Measurements from ENCODE around the gene FAM222A. TPM values are rescaled to one million over a fixed set of nuclear protein-coding genes. Genes with fewer than 3 reads are reported as not detected.

FAM222A gene
- total RNA-seq, 2 experiments from 2014 or later: 0.39 to 0.53 TPM

DNA sequence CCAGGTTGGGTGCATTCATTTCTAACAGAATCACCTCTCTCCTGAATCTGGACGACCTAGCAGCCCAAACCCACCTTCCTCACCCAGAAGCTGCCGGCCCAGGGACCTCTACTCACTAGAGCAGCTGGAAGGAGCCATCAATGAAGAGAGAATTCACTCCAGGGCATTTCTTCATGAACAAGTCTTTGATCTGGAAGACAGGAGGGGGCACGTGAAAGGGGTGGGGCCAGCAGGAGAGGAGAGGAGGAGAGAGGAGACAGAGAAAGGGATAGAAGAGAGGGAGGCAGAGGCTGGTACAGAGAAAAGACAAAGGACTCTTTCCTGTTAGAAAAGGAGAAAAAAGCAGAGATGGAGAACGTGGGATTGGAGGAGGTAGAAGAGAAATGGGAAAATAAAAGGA, 79.8 kb downstream of the FAM222A start:
- Mint-ChIP-seq H3K27me3 (peaks cover 4% of the 10 kb centered on the region), H3K36me3 (ENCODE audit: low read depth) (no peaks in the 10 kb centered on the region), H3K9me3 (ENCODE audit: low read depth) (no peaks in the 10 kb centered on the region), H3K27ac (no peak overlapping the region), H3K4me1 (no peaks in the 10 kb centered on the region), H3K4me3 (no peak overlapping the region)
- ChIA-PET POLR2A (no interaction called here), CTCF (no interaction called here)
- intact Hi-C loops (cut with DNase I, micrococcal nuclease): no loop called here
- ATAC-seq (no peak), DNase-seq (no peak)

DNA sequence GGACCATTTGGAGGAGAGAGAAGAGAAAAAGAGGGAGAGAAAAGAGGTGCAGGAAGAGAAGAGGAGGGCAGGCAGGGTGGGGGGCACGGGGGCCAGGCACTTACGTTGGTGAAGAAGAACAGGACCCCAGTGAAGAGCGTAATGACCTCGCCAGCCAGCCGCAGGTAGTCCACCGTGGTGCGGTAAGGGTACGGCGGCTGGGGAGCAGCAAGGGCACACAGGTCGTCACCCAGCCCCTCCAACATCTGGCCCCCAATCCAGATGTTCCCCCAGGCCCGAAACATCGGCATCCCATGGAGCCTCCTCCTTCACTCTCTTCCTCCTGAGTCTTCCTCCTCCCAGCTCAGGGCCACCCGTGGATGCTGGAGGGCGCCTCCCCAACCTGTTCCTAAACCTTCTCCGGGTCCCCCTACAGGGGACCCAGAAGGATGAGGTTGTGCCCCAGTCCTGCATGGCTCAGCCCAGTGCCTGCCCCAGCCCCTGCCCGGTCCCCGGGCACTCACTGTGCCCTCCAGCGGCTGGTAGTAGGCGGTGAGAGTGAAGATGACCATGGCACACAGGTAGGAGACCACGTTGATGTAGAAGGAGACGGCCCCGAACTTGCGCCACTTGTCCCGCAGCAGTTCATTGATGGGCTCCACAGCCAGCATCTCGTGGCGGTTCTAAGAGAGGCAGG, 80.3 kb downstream of the FAM222A start:
- no peak for DNase-seq
- H3K27me3 Mint-ChIP-seq: peaks cover 4% of the 10 kb centered on the region
- no peak overlapping the region for H3K4me3 Mint-ChIP-seq
- CTCF ChIA-PET: no interaction called here
- H3K27ac Mint-ChIP-seq: no peak overlapping the region
- H3K4me1 Mint-ChIP-seq: no peaks in the 10 kb centered on the region
- no peaks in the 10 kb centered on the region for H3K36me3 Mint-ChIP-seq (ENCODE audit: low read depth)
- intact Hi-C loops (cut with DNase I, micrococcal nuclease): no loop called here
- no peaks in the 10 kb centered on the region for H3K9me3 Mint-ChIP-seq (ENCODE audit: low read depth)
- POLR2A ChIA-PET: no interaction called here
- no peak for ATAC-seq

DNA sequence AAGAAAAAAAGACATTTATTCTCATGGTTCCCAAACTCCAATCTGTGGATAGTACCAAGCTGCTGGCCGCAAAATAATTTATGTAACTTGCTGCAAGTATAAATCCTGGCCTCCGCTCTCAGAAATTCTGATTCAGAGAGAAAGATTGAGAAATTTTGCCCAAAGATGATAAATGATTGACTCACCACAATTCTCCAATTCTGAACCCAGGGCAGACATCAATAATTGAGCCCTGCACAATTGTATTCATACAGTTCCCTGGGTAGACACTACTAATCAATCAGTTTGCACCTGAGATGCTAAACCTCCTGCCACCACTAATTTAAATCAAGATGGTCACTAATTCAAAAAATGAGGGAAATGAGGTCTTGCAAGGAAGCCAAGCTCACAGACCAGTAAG, 81.4 kb downstream of the FAM222A start:
- Mint-ChIP-seq H3K27ac (no peak overlapping the region), H3K4me1 (no peaks in the 10 kb centered on the region), H3K9me3 (ENCODE audit: low read depth) (no peaks in the 10 kb centered on the region), H3K27me3 (peaks cover 4% of the 10 kb centered on the region), H3K36me3 (ENCODE audit: low read depth) (no peaks in the 10 kb centered on the region), H3K4me3 (no peak overlapping the region)
- ATAC-seq (no peak), DNase-seq (no peak)
- intact Hi-C loops (cut with DNase I, micrococcal nuclease): no loop called here
- ChIA-PET CTCF (interaction anchor here (0.6 to 1.8 kb wide), 3 partner anchors 10 to 198 kb away, joined by 3 to 12 read pairs (median 3); no protein-coding TSS in a partner anchor), POLR2A (no interaction called here)

- Mint-ChIP-seq H3K4me3 (no peak overlapping the region), H3K36me3 (ENCODE audit: low read depth) (no peaks in the 10 kb centered on the region), H3K4me1 (no peaks in the 10 kb centered on the region), H3K27ac (no peak overlapping the region), H3K27me3 (peaks cover 4% of the 10 kb centered on the region), H3K9me3 (ENCODE audit: low read depth) (no peaks in the 10 kb centered on the region)
- intact Hi-C loops (cut with DNase I, micrococcal nuclease): no loop called here
- ChIA-PET CTCF (interaction anchor here (0.8 to 1.8 kb wide), 2 partner anchors 9 to 199 kb away, joined by 3 to 12 read pairs; no protein-coding TSS in a partner anchor), POLR2A (interaction anchor here (0.6 to 0.7 kb wide), 2 partner anchors 10 to 132 kb away, joined by 3 to 8 read pairs; no protein-coding TSS in a partner anchor)
- no peak for DNase-seq
- no peak for ATAC-seq
These were observed 82.4 kb downstream of the FAM222A start for GRCh38 chr12:109796057-109796456.

- no peak for ATAC-seq
- no peak overlapping the region for H3K4me3 Mint-ChIP-seq
- no peaks in the 10 kb centered on the region for H3K36me3 Mint-ChIP-seq (ENCODE audit: low read depth)
- intact Hi-C loops (cut with DNase I, micrococcal nuclease): no loop called here
- H3K27ac Mint-ChIP-seq: no peak overlapping the region
- no peaks in the 10 kb centered on the region for H3K4me1 Mint-ChIP-seq
- ChIA-PET POLR2A (no interaction called here), CTCF (interaction anchor here (0.7 kb wide), 1 partner anchor 285 kb away, joined by 3 read pairs; no protein-coding TSS in a partner anchor)
- H3K27me3 Mint-ChIP-seq: peaks cover under 1% of the 10 kb centered on the region
- no peaks in the 10 kb centered on the region for H3K9me3 Mint-ChIP-seq (ENCODE audit: low read depth)
- peak; percentile 25 for DNase-seq
These were observed 84.5 kb downstream of the FAM222A start for GRCh38 chr12:109797905-109798669.

DNA sequence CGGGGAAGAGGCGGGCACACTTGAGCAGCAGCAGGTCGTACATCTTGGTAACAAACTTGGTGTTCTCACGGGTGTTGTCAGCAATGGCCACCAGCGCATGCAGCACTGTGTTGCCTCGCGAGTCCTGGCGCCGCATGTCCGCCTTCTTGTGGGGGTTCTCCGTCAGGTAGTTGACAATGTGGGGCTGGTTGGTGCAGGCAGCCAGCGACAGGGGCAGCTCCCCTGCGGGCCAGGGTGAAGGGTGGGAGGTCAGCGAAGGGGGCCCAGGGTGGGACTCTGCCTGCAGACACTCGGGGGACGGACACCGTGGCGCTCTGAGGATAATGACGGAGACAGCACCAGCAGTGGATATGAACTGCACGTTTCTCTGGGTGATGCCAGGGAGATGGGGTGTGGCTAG, 85.1 kb downstream of the FAM222A start:
- POLR2A ChIA-PET: no interaction called here
- Mint-ChIP-seq H3K27me3 (no peaks in the 10 kb centered on the region), H3K36me3 (ENCODE audit: low read depth) (no peaks in the 10 kb centered on the region), H3K4me3 (no peak overlapping the region), H3K27ac (no peak overlapping the region), H3K9me3 (ENCODE audit: low read depth) (no peaks in the 10 kb centered on the region), H3K4me1 (no peaks in the 10 kb centered on the region)
- ATAC-seq (no peak), DNase-seq (no peak)
- CTCF ChIA-PET: interaction anchor here (0.7 kb wide), 1 partner anchor 444 kb away, joined by 3 read pairs; no protein-coding TSS in a partner anchor
- intact Hi-C loops (cut with DNase I, micrococcal nuclease): no loop called here

- CTCF ChIA-PET: interaction anchor here (0.8 kb wide), 1 partner anchor 200 kb away, joined by 3 read pairs; no protein-coding TSS in a partner anchor
- no peaks in the 10 kb centered on the region for H3K27me3 Mint-ChIP-seq
- H3K9me3 Mint-ChIP-seq (ENCODE audit: low read depth): no peaks in the 10 kb centered on the region
- no peak overlapping the region for H3K4me3 Mint-ChIP-seq
- ATAC-seq (no peak), DNase-seq (no peak)
- intact Hi-C loops (cut with DNase I, micrococcal nuclease): no loop called here
- POLR2A ChIA-PET: no interaction called here
- no peak overlapping the region for H3K27ac Mint-ChIP-seq
- no peaks in the 10 kb centered on the region for H3K4me1 Mint-ChIP-seq
- H3K36me3 Mint-ChIP-seq (ENCODE audit: low read depth): no peaks in the 10 kb centered on the region
These were observed 86.9 kb downstream of the FAM222A start for GRCh38 chr12:109800536-109800935.

DNA sequence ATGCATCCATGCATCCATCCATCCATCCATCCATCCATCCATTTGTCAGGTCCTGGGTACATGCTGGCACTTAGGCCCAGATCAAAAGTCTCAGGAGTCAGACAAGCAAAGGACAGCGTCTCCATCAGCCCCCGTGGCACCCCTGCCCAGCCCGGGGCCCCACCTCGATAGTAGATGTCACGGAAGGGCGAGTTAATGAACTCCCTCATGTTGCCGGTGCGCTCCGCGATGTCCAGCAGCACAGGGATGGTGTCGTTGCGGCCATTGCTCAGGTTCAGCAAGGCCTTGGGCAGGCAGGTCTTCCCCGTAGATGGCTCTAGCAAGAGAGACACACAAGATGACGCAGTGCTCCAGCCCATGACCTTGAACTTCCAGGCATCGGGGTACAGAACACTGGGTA, 89.2 kb downstream of the FAM222A start:
- intact Hi-C loops (cut with DNase I, micrococcal nuclease): no loop called here
- Mint-ChIP-seq H3K36me3 (ENCODE audit: low read depth) (no peaks in the 10 kb centered on the region), H3K27me3 (no peaks in the 10 kb centered on the region), H3K4me1 (no peaks in the 10 kb centered on the region), H3K9me3 (ENCODE audit: low read depth) (no peaks in the 10 kb centered on the region), H3K27ac (no peak overlapping the region), H3K4me3 (no peak overlapping the region)
- ChIA-PET POLR2A (no interaction called here), CTCF (interaction anchor here (4.5 kb wide), 1 partner anchor 43 kb away, joined by 58 read pairs; no protein-coding TSS in a partner anchor)
- no peak for DNase-seq
- no peak for ATAC-seq

- H3K36me3 Mint-ChIP-seq (ENCODE audit: low read depth): no peaks in the 10 kb centered on the region
- no peaks in the 10 kb centered on the region for H3K4me1 Mint-ChIP-seq
- H3K27ac Mint-ChIP-seq: no peak overlapping the region
- H3K27me3 Mint-ChIP-seq: no peaks in the 10 kb centered on the region
- ATAC-seq (no peak), DNase-seq (no peak)
- ChIA-PET POLR2A (no interaction called here), CTCF (interaction anchor here (0.6 to 4.5 kb wide), 10 partner anchors 16 to 284 kb away, joined by 3 to 58 read pairs (median 4); no protein-coding TSS in a partner anchor)
- intact Hi-C loops (cut with DNase I, micrococcal nuclease): no loop called here
- H3K4me3 Mint-ChIP-seq: no peak overlapping the region
- H3K9me3 Mint-ChIP-seq (ENCODE audit: low read depth): no peaks in the 10 kb centered on the region
These were observed 90.1 kb downstream of the FAM222A start for GRCh38 chr12:109803678-109804077.

DNA sequence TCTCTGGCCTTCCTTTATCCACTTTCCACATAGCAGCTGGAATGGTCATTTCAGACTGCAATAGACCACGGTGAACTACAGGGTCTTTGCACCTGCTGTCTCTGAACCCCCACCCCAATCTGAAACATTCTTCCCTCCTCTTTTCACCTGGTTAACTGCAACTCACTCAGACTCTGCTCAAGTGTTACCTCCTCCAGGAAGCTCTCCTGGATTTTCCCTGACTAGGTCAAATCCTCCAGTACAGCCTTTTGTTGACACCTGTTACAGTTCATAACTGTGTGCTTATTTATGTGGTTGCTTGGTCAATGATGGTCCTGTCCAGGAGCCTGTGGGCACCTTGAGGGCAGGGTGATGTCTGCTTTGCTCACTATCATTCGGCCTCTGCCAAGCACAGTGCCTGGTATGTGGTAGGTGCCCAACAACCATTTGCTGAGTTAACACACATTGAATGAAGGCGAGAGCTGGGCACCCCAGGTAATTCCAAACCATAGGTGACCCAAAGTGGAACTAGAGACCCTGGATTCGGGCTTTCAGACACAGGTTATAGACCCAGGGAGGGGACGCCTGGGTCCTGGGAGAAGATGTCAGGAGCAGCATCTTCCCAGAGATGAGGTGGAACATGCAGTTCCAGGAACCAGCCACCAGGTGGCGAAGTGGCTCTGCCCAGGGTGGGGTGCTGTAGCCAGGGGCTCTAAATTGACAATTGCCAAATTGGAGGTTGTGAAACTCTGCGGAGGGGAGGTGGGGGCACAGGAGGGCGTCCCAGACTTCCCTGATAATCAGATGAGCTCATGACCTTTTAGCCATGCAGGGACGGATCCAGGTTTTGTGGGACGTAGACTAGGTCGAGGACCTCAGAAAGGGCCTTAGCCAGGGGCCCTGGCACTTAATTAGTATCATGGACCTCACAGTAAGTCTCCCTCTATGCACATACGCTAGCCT, 91.5 kb downstream of the FAM222A start:
- no peak overlapping the region for H3K27ac Mint-ChIP-seq
- POLR2A ChIA-PET: interaction anchor here (0.6 kb wide), 1 partner anchor 96 kb away, joined by 3 read pairs; no protein-coding TSS in a partner anchor

More for the DNA sequence above, 91.5 kb downstream of the FAM222A start:
- ATAC-seq (peak; percentile 81), DNase-seq (peak; percentile 80)
- H3K4me3 Mint-ChIP-seq: no peak overlapping the region
- no peaks in the 10 kb centered on the region for H3K4me1 Mint-ChIP-seq
- H3K27me3 Mint-ChIP-seq: no peaks in the 10 kb centered on the region
- intact Hi-C loops (cut with DNase I, micrococcal nuclease): loop anchor here (1.0 kb wide), 4 partner anchors 40 to 295 kb away; partner anchors contain the start of gene GLTP (in 2 of the 2)
- CTCF ChIA-PET: interaction anchor here (0.6 to 4.5 kb wide), 16 partner anchors 9 to 1016 kb away, joined by 3 to 58 read pairs (median 4); no protein-coding TSS in a partner anchor
- H3K9me3 Mint-ChIP-seq (ENCODE audit: low read depth): no peaks in the 10 kb centered on the region
- H3K36me3 Mint-ChIP-seq (ENCODE audit: low read depth): no peaks in the 10 kb centered on the region
